HFFc6 (cell line): ENCODE data around the gene PGBD2. TPM values are rescaled to one million over a fixed set of nuclear protein-coding genes. Genes with fewer than 3 reads are reported as not detected.
A peak's percentile ranks its signal among the peaks of the same experiment; 100 is the strongest.
"Not testable (repeated sequence)": the region's sequence is repeated elsewhere in the genome, so short reads cannot be mapped to it uniquely, and the experiment has no call there.

Experiments used
- DNase-seq: peaks from one replicate; pipeline ENCODE4 v3.0.0-alpha.2; 2018
- H3K27ac Mint-ChIP-seq: 2 replicates; pipeline ENCODE4 v1.8.0; 2020; ENCODE audit warnings: mild to moderate bottlenecking, mixed read lengths
- H3K27me3 Mint-ChIP-seq: 2 replicates; pipeline ENCODE4 v1.8.0; 2021; ENCODE audit warnings: mild to moderate bottlenecking, moderate library complexity, mixed read lengths; ENCODE audit not compliant: insufficient read depth
- H3K36me3 Mint-ChIP-seq: 2 replicates; pipeline ENCODE4 v1.8.0; 2021; ENCODE audit warnings: low read depth, mixed read lengths
- H3K4me1 Mint-ChIP-seq: 2 replicates; pipeline ENCODE4 v1.8.0; 2020; ENCODE audit warnings: low read depth, mixed read lengths
- H3K4me3 Mint-ChIP-seq: 2 replicates; pipeline ENCODE4 v1.8.0; 2020; ENCODE audit warnings: mild to moderate bottlenecking, moderate library complexity, mixed read lengths
- H3K9me3 Mint-ChIP-seq: 2 replicates; pipeline ENCODE4 v1.8.0; 2020; ENCODE audit warnings: mild to moderate bottlenecking, mixed read lengths
- CTCF ChIP-seq: fragments of 200-600 bp; sonication (generic); IDR thresholded peaks from 2 replicates; pipeline ENCODE4 v1.5.0; 2021; ENCODE audit warnings: antibody characterized with exemption, mild to moderate bottlenecking
- total RNA-seq, 6 experiments: library from RNA; stranded (reverse); fragmentation: NEBNext Ultra II Directional; extraction: Animal tissue kit (Norgen Biotek cat#: 25700); gene quantifications; 2 replicates in 1 of 6; 3 replicates in 5 of 6; pipeline ENCODE4 v1.2.3, GENCODE V29; 2021

The PGBD2 gene
- total RNA-seq, 6 experiments from 2014 or later = 3.4 to 4.7 (median 3.6) TPM

GRCh38 chr1:248914796-248915381, 8.9 kb downstream of the PGBD2 start:
- TF ChIP-seq CTCF = no peak
- Mint-ChIP-seq H3K9me3 (no peaks in the 10 kb centered on the region), H3K36me3 (peaks cover 20% of the 10 kb centered on the region), H3K4me3 (no peak overlapping the region), H3K4me1 (no peaks in the 10 kb centered on the region), H3K27me3 (no peaks in the 10 kb centered on the region), H3K27ac (no peak overlapping the region)
- DNase-seq = no peak

GRCh38 chr1:248918131-248918530, 12.1 kb downstream of the PGBD2 start:
- no peak overlapping the region for H3K4me3 Mint-ChIP-seq
- H3K4me1 Mint-ChIP-seq = peaks cover 2% of the 10 kb centered on the region
- no peaks in the 10 kb centered on the region for H3K27me3 Mint-ChIP-seq
- H3K27ac Mint-ChIP-seq = no peak overlapping the region
- TF ChIP-seq CTCF = no peak
- no peaks in the 10 kb centered on the region for H3K9me3 Mint-ChIP-seq
- no peak for DNase-seq
- peaks cover 30% of the 10 kb centered on the region for H3K36me3 Mint-ChIP-seq

DNA sequence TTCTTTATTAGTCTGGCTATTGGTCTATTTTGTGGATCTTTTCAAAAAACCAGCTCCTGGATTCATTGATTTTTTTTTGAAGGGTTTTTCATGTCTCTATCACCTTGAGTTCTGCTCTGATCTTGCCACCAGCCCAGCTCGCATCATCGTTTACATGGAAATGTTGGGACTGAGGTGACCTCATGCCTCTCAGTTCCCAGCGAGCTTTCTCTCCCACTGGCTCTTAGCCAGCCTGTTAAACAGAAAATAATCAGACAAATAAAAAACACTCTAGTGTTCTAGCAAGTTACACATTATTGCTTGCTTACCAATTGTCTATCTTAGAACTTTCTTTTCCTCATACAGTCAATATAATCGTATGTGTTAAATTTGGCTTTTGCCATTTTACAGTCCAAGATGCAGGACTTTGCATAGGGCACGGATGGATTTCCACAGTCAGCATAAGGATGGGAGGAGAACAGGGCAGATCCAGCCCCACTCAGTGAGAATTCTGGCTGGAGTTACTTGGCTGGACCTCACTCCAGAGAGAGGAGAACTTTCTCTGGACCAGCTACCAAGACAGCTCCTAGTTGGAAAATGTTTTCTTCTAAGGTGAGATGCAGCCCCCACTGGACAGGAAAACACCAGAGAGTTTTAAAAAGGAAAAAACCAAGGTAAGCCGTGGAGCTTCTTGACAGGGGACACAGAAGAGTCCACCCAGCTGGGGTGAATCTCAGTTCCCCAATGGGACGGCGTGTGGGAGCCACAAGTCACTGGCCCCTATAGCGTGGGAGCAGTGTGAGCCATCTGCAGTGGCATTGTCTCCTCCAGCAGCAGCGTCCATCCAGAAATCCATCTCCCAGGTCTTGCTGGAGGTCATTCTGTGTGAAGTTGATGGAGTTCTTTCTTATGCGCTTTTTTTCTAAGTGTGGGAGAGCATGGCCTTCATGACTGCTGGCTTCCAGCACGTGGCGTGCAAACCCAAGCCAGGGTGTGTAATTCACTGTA, 17.6 kb downstream of the PGBD2 start:
- DNase-seq = no peak
- Mint-ChIP-seq H3K4me1 (peaks cover 57% of the 10 kb centered on the region), H3K27me3 (no peaks in the 10 kb centered on the region; the same call in 1 of the 2 replicates), H3K27ac (0 out of 2 replicates have a peak overlapping the region, but pooled peaks have one; percentile 8), H3K36me3 (peaks cover 25% of the 10 kb centered on the region), H3K4me3 (no peak overlapping the region), H3K9me3 (no peaks in the 10 kb centered on the region)
- no peak for TF ChIP-seq CTCF

GRCh38 chr1:248924696-248925532, 18.9 kb downstream of the PGBD2 start:
- H3K4me3 Mint-ChIP-seq = peak overlapping the region; percentile 34
- peaks cover 66% of the 10 kb centered on the region for H3K4me1 Mint-ChIP-seq
- H3K27ac Mint-ChIP-seq = peak overlapping the region; percentile 64
- peak; percentile 62 for DNase-seq
- TF ChIP-seq CTCF = peak; percentile 81
- H3K9me3 Mint-ChIP-seq = no peaks in the 10 kb centered on the region
- H3K36me3 Mint-ChIP-seq = peaks cover 16% of the 10 kb centered on the region
- no peaks in the 10 kb centered on the region; the same call in 1 of the 2 replicates for H3K27me3 Mint-ChIP-seq

DNA sequence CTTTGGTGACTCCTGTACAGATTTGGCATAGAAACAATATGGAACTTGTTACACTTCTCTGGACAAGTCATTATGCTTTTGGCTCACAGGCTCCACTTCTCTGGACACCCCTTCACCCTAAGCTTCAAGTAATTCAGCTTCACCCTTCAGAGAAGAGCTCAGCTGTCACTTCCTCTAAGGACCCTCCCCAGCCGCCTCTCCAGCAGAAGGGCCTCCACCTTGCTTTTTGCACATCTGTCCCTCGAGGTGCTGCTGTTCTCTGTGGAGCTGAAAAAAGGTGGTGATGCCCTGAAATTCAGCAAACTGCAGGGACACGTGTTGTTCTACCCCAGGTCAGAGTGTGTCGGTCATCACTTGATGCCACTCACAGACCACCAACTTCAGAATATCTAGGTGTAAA, 19.8 kb downstream of the PGBD2 start:
- not testable (repeated sequence) for H3K4me3 Mint-ChIP-seq, H3K27me3 Mint-ChIP-seq, DNase-seq, H3K9me3 Mint-ChIP-seq
- peak overlapping the region; percentile 64 for H3K27ac Mint-ChIP-seq
- peaks cover 66% of the 10 kb centered on the region for H3K4me1 Mint-ChIP-seq
- peaks cover 12% of the 10 kb centered on the region for H3K36me3 Mint-ChIP-seq
